ENCODE data around the gene CDH22. TPM values are rescaled to one million over a fixed set of nuclear protein-coding genes. Genes with fewer than 3 reads are reported as not detected.

Gene CDH22
- total and polyA plus RNA-seq, 11 donors, result 0.03 to 0.90 (median 0.48) TPM

DNA sequence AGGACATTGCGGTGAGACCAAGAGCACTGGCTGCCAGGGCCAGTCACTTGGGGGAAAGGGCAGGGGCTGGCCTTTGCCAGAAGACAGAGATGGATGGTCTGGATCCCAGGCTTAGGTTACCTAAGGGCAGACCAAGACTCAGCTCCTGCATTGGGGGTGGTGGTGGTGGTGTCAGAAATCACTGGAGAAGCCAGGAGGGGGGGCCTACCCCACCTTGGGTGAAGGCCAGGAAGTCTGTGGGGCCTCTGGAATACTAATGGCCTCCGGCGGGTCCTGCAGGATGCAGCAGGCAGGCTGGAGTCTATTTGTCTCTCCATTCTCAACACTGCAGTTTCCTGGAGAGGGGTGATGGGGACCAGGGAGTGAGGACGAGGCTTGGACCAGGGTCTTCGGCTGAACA lies 157.4 kb downstream of the CDH22 start:
- peaks cover 0 to 33% (median 9%) of the 10 kb centered on the region in 9 donors for H3K27me3 ChIP-seq
- H3K9me3 ChIP-seq, result no peaks in the 10 kb centered on the region
- no peaks in the 10 kb centered on the region for H3K36me3 ChIP-seq
- no peak overlapping the region for H3K4me3 ChIP-seq
- TF ChIP-seq POLR2A (IDR thresholded peaks at IDR 0.05) (no peak), CTCF (IDR thresholded peaks at IDR 0.05) (no peak)
- H3K27ac ChIP-seq, result no peak overlapping the region
- DNase-seq (no peak), ATAC-seq (no peak)
- WGBS, 4 donors, result 36 to 50% (median 45%) methylated on average over 3 to 5 of the region's 5 CpGs
- intact Hi-C loops (cut with DNase I), result no loop called here
- H3K4me1 ChIP-seq, result no peaks in the 10 kb centered on the region

- Histone ChIP-seq H3K36me3 (no peaks in the 10 kb centered on the region), H3K4me1 (no peaks in the 10 kb centered on the region), H3K27ac (no peak overlapping the region), H3K27me3 (peaks cover 0 to 28% (median 7%) of the 10 kb centered on the region in 9 donors), H3K9me3 (no peaks in the 10 kb centered on the region), H3K4me3 (no peak overlapping the region)
- intact Hi-C loops (cut with DNase I), result no loop called here
- ATAC-seq (no peak), DNase-seq (no peak)
- no peak for TF ChIP-seq CTCF (IDR thresholded peaks at IDR 0.05)
- 61 to 73% (median 62%) methylated on average over 14 of the region's 14 CpGs for WGBS, 4 donors
Measured at GRCh38 chr20:46148313-46149208, 159.7 kb downstream of the CDH22 start.

- Histone ChIP-seq H3K4me3 (no peak overlapping the region), H3K4me1 (no peaks in the 10 kb centered on the region), H3K27ac (no peak overlapping the region), H3K9me3 (no peaks in the 10 kb centered on the region), H3K36me3 (no peaks in the 10 kb centered on the region), H3K27me3 (peaks cover 0 to 33% (median 8%) of the 10 kb centered on the region in 9 donors)
- ATAC-seq (no peak), DNase-seq (no peak)
- TF ChIP-seq POLR2A (IDR thresholded peaks at IDR 0.05) (no peak), CTCF (IDR thresholded peaks at IDR 0.05) (no peak)
- intact Hi-C loops (cut with DNase I), result no loop called here
- 24 to 35% (median 32%) methylated on average over 3 of the region's 3 CpGs for WGBS, 4 donors
Measured at GRCh38 chr20:46145713-46146112, 162.6 kb downstream of the CDH22 start.

DNA sequence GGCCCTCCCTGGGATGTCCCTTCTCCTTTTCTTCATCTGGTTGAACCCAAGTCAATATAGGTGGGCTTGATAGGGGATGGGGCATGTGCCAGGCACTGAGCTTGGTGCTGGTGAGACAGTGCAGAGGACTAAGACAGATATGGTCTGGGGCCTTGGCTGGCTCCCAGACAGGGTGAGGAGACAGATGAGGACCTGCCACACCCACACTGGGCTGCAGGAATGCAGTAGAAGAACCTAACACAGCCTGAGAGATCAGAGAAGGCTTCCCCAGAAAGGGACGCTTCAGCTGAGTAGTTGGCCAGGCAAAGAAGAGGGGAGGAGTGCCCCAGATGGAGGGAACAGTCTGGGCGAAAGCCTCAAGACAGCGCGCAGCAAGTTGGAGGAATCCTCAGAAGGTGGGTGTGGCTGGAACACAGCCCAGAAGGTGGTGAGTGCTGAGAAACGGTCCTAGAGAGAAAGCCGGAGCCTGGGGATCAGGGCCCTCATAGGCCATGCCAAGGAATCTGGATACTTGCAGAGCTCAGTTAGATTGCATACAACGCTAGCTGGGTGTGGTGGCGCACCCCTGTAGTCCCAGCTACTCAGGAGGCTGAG lies 163.8 kb downstream of the CDH22 start:
- Histone ChIP-seq H3K27ac (no peak overlapping the region), H3K4me1 (no peaks in the 10 kb centered on the region), H3K9me3 (no peaks in the 10 kb centered on the region), H3K27me3 (peaks cover 0 to 45% (median 18%) of the 10 kb centered on the region in 9 donors), H3K36me3 (no peaks in the 10 kb centered on the region), H3K4me3 (no peak overlapping the region)
- intact Hi-C loops (cut with DNase I), result no loop called here
- TF ChIP-seq CTCF (IDR thresholded peaks at IDR 0.05) (no peak), POLR2A (IDR thresholded peaks at IDR 0.05) (no peak)
- 65 to 81% (median 66%) methylated on average over 8 of the region's 8 CpGs for WGBS, 4 donors
- no peak for ATAC-seq
- no peak for DNase-seq
